ENCODE measurements around the gene KCNQ2.

DNA sequence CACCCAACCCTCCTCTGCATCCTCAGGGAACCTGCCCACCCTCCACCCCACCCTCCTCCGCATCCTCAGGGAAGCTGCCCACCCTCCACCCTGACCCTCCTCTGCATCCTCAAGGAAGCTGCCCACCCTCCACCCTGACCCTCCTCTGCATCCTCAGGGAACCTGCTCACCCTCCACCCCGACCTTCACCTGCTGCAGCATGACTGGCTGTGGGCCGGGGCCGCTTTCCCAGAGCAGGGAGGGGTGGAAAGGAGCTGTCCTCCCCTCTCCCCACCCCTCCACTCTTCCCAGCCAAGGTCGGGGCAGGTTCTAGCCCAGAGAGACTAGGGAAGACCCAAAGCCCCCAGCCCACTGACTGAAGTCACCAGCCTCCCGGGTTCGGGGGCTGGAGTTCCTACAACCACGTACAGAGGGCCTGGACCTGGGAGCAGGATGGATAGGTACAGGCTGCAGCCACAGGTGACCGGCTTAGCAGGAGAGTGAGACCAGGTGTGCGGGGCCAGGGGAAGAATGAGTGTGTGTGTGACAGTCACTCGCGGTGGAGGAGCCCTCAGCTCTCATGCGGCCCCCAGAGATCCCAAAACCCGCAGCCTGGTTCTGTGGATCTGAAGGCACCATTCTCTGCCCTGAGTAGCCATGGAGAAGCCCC, 14.8 kb upstream of the KCNQ2 start:
- TF ChIP-seq POLR2AphosphoS5 (IDR thresholded peaks at IDR 0.05): no peak
- TF ChIP-seq, protein P1, sequence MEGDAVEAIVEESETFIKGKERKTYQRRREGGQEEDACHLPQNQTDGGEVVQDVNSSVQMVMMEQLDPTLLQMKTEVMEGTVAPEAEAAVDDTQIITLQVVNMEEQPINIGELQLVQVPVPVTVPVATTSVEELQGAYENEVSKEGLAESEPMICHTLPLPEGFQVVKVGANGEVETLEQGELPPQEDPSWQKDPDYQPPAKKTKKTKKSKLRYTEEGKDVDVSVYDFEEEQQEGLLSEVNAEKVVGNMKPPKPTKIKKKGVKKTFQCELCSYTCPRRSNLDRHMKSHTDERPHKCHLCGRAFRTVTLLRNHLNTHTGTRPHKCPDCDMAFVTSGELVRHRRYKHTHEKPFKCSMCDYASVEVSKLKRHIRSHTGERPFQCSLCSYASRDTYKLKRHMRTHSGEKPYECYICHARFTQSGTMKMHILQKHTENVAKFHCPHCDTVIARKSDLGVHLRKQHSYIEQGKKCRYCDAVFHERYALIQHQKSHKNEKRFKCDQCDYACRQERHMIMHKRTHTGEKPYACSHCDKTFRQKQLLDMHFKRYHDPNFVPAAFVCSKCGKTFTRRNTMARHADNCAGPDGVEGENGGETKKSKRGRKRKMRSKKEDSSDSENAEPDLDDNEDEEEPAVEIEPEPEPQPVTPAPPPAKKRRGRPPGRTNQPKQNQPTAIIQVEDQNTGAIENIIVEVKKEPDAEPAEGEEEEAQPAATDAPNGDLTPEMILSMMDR (IDR thresholded peaks at IDR 0.05): no peak
- TF ChIP-seq POLR2A (IDR thresholded peaks at IDR 0.05): no peak

Measured in prostate gland (tissue), 2 donors.